ENCODE measurements around the gene GPRIN3.
"Not testable (repeated sequence)": the region's sequence is repeated elsewhere in the genome, so short reads cannot be mapped to it uniquely, and the experiment has no call there.

GPRIN3 gene

GRCh38 chr4:89218587-89218986, 89.0 kb downstream of the GPRIN3 start:
- Mint-ChIP-seq H3K36me3 (no peaks in the 10 kb centered on the region), H3K4me3 (no peak overlapping the region), H3K9me3 (no peaks in the 10 kb centered on the region), H3K27ac (no peak overlapping the region), H3K27me3 (no peaks in the 10 kb centered on the region), H3K4me1 (peaks cover 7% of the 10 kb centered on the region)
- ATAC-seq (ENCODE audit: low read depth) (no peak), DNase-seq (ENCODE audit: low spot score in 2 of 2) (no peak)

DNA sequence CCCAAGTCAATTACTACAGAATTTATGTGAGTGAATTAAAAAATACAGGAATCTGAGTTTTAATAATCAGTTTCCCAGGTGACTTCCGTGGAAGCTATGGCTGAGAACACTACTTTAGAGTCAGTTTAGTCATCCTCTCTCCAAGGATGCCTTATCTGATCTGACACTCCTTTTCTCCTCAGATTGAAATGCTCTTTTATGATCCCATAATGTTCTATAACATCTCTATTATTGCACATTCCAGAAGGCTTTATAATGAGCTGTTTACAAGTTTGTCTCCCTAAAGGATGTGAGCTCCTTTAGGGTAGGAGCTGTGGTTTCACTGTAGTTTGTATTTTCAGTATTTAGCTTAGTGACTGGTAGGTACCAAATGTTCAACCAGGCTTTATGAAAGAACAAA, 90.0 kb downstream of the GPRIN3 start:
- H3K4me1 Mint-ChIP-seq, result peaks cover 7% of the 10 kb centered on the region

DNA sequence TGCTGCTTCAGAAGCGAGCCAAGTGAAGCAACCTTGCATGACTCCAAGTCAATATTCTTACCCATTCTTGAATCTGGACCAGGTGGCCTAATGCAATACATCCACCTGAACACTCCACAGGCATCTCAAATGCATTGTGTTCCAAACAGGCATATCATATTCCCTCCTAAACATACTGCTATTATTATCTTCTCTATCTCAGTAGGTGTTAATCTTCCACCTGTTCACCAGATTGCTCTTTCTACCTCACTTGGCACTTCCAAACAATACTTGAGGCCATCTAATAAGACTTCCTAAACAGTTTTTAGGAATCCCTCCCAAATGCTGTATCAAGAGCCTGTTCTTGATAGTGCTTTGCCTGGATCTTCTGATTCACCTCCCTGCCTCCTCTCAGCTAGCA, 90.7 kb downstream of the GPRIN3 start:
- no peak for ATAC-seq (ENCODE audit: low read depth)
- Mint-ChIP-seq H3K9me3 (no peaks in the 10 kb centered on the region), H3K27me3 (no peaks in the 10 kb centered on the region), H3K4me3 (no peak overlapping the region), H3K36me3 (no peaks in the 10 kb centered on the region), H3K27ac (no peak overlapping the region), H3K4me1 (peaks cover 7% of the 10 kb centered on the region)
- DNase-seq (ENCODE audit: low spot score in 2 of 2), result no peak

More for the DNA sequence above, 90.0 kb downstream of the GPRIN3 start:
- ATAC-seq (ENCODE audit: low read depth) (no peak), DNase-seq (ENCODE audit: low spot score in 2 of 2) (no peak)
- Mint-ChIP-seq H3K27me3 (no peaks in the 10 kb centered on the region), H3K27ac (no peak overlapping the region), H3K9me3 (no peaks in the 10 kb centered on the region), H3K36me3 (no peaks in the 10 kb centered on the region), H3K4me3 (no peak overlapping the region)

GRCh38 chr4:89216422-89216821, 91.2 kb downstream of the GPRIN3 start:
- no peaks in the 10 kb centered on the region for H3K36me3 Mint-ChIP-seq
- no peak overlapping the region for H3K27ac Mint-ChIP-seq
- no peaks in the 10 kb centered on the region for H3K27me3 Mint-ChIP-seq
- no peak overlapping the region for H3K4me3 Mint-ChIP-seq
- ATAC-seq (ENCODE audit: low read depth) (no peak), DNase-seq (ENCODE audit: low spot score in 2 of 2) (no peak)
- no peaks in the 10 kb centered on the region for H3K9me3 Mint-ChIP-seq
- peaks cover 7% of the 10 kb centered on the region for H3K4me1 Mint-ChIP-seq

GRCh38 chr4:89215736-89216135, 91.9 kb downstream of the GPRIN3 start:
- no peak for DNase-seq (ENCODE audit: low spot score in 2 of 2)
- no peak for ATAC-seq (ENCODE audit: low read depth)
- H3K27me3 Mint-ChIP-seq, result no peaks in the 10 kb centered on the region
- peaks cover 7% of the 10 kb centered on the region for H3K4me1 Mint-ChIP-seq
- H3K36me3 Mint-ChIP-seq, result no peaks in the 10 kb centered on the region
- H3K4me3 Mint-ChIP-seq, result no peak overlapping the region
- H3K27ac Mint-ChIP-seq, result no peak overlapping the region
- no peaks in the 10 kb centered on the region for H3K9me3 Mint-ChIP-seq

GRCh38 chr4:89214308-89214707, 93.3 kb downstream of the GPRIN3 start:
- ATAC-seq (ENCODE audit: low read depth) (peak; percentile 56), DNase-seq (ENCODE audit: low spot score in 2 of 2) (no peak)
- Mint-ChIP-seq H3K4me1 (peaks cover 7% of the 10 kb centered on the region), H3K4me3 (no peak overlapping the region), H3K36me3 (no peaks in the 10 kb centered on the region), H3K9me3 (peaks cover 2% of the 10 kb centered on the region), H3K27me3 (no peaks in the 10 kb centered on the region), H3K27ac (peak overlapping the region; percentile 3)

- ATAC-seq (ENCODE audit: low read depth) (no peak), DNase-seq (ENCODE audit: low spot score in 2 of 2) (no peak)
- peaks cover 3% of the 10 kb centered on the region for H3K9me3 Mint-ChIP-seq
- H3K4me3 Mint-ChIP-seq, result no peak overlapping the region
- H3K27me3 Mint-ChIP-seq, result peaks cover 1% of the 10 kb centered on the region
- no peak overlapping the region for H3K27ac Mint-ChIP-seq
- peaks cover 7% of the 10 kb centered on the region for H3K4me1 Mint-ChIP-seq
- H3K36me3 Mint-ChIP-seq, result no peaks in the 10 kb centered on the region
Measured at GRCh38 chr4:89213382-89213701, 94.3 kb downstream of the GPRIN3 start.

DNA sequence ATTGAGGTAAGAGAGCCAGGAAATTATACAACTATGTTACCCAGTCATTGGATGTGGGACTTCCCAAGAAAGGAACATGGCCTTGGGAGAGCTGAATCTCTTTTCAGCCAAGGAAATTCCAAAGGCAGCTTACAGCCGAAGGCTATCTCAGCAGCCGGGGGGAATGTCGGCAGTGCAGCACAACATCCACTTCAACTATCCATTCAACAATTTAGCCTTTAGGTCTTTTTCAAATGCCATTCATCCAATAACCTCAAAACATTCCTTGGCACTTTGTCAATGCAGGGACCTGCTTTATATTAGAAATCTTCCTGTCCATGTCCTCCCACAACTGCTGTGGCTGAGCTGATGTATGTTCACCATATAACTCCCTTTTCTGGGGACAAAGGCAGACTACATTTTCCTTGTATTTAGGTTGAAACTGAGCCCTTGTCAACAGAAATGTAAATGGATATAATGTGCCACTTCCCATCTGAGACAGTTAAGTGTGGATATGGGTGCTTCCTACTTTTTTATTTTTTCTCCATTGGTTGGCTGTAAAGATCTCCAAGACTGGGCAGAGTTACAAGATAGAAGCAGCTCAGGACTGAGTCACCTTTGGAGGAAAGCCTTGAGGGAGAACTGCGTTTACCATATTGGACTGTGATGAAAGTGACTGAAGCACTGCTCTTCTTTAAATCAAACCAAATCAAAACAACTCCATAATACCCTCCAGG, 94.8 kb downstream of the GPRIN3 start:
- DNase-seq (ENCODE audit: low spot score in 2 of 2), result no peak
- no peak for ATAC-seq (ENCODE audit: low read depth)
- Mint-ChIP-seq H3K27me3 (peaks cover 1% of the 10 kb centered on the region), H3K27ac (no peak overlapping the region), H3K4me3 (no peak overlapping the region), H3K9me3 (peaks cover 5% of the 10 kb centered on the region), H3K4me1 (peaks cover 7% of the 10 kb centered on the region), H3K36me3 (no peaks in the 10 kb centered on the region)

GRCh38 chr4:89204624-89205023, 103.0 kb downstream of the GPRIN3 start:
- Mint-ChIP-seq H3K27me3 (peaks cover 11% of the 10 kb centered on the region), H3K4me3 (no peak overlapping the region), H3K9me3 (peaks cover 3% of the 10 kb centered on the region), H3K27ac (no peak overlapping the region), H3K36me3 (peaks cover 2% of the 10 kb centered on the region), H3K4me1 (no peaks in the 10 kb centered on the region)
- DNase-seq (ENCODE audit: low spot score in 2 of 2), result no peak
- no peak for ATAC-seq (ENCODE audit: low read depth)

GRCh38 chr4:89203902-89204301, 103.7 kb downstream of the GPRIN3 start:
- Mint-ChIP-seq H3K4me3 (no peak overlapping the region), H3K9me3 (peaks cover 3% of the 10 kb centered on the region), H3K27me3 (peaks cover 11% of the 10 kb centered on the region), H3K36me3 (peaks cover 2% of the 10 kb centered on the region), H3K27ac (no peak overlapping the region), H3K4me1 (no peaks in the 10 kb centered on the region)
- no peak for ATAC-seq (ENCODE audit: low read depth)
- DNase-seq (ENCODE audit: low spot score in 2 of 2), result no peak

- not testable (repeated sequence) for H3K4me1 Mint-ChIP-seq; DNase-seq (ENCODE audit: low spot score in 2 of 2); ATAC-seq (ENCODE audit: low read depth); H3K27me3 Mint-ChIP-seq; H3K4me3 Mint-ChIP-seq; H3K9me3 Mint-ChIP-seq; H3K27ac Mint-ChIP-seq; H3K36me3 Mint-ChIP-seq
Measured at GRCh38 chr4:89199394-89199793, 108.2 kb downstream of the GPRIN3 start.

GRCh38 chr4:89197920-89198319, 109.7 kb downstream of the GPRIN3 start:
- Mint-ChIP-seq H3K27me3 (peaks cover 6% of the 10 kb centered on the region), H3K4me1 (no peaks in the 10 kb centered on the region), H3K4me3 (no peak overlapping the region), H3K36me3 (peaks cover 2% of the 10 kb centered on the region), H3K27ac (no peak overlapping the region), H3K9me3 (no peaks in the 10 kb centered on the region)
- DNase-seq (ENCODE audit: low spot score in 2 of 2), result no peak
- ATAC-seq (ENCODE audit: low read depth), result no peak

GRCh38 chr4:89196745-89197144, 110.9 kb downstream of the GPRIN3 start:
- peaks cover 2% of the 10 kb centered on the region for H3K36me3 Mint-ChIP-seq
- H3K9me3 Mint-ChIP-seq, result no peaks in the 10 kb centered on the region
- no peak overlapping the region for H3K27ac Mint-ChIP-seq
- H3K4me3 Mint-ChIP-seq, result no peak overlapping the region
- DNase-seq (ENCODE audit: low spot score in 2 of 2) (no peak), ATAC-seq (ENCODE audit: low read depth) (no peak)
- no peaks in the 10 kb centered on the region for H3K4me1 Mint-ChIP-seq
- H3K27me3 Mint-ChIP-seq, result peaks cover 5% of the 10 kb centered on the region

GRCh38 chr4:89196056-89196674, 111.4 kb downstream of the GPRIN3 start:
- no peak for ATAC-seq (ENCODE audit: low read depth)
- Mint-ChIP-seq H3K36me3 (no peaks in the 10 kb centered on the region), H3K27me3 (peaks cover 3% of the 10 kb centered on the region), H3K9me3 (no peaks in the 10 kb centered on the region), H3K4me1 (no peaks in the 10 kb centered on the region), H3K27ac (no peak overlapping the region), H3K4me3 (no peak overlapping the region)
- DNase-seq (ENCODE audit: low spot score in 2 of 2), result no peak

GRCh38 chr4:89193843-89194242, 113.8 kb downstream of the GPRIN3 start:
- no peak overlapping the region for H3K4me3 Mint-ChIP-seq
- H3K4me1 Mint-ChIP-seq, result no peaks in the 10 kb centered on the region
- ATAC-seq (ENCODE audit: low read depth) (no peak), DNase-seq (ENCODE audit: low spot score in 2 of 2) (no peak)
- peaks cover 4% of the 10 kb centered on the region for H3K9me3 Mint-ChIP-seq
- H3K27me3 Mint-ChIP-seq, result peaks cover 11% of the 10 kb centered on the region
- H3K27ac Mint-ChIP-seq, result no peak overlapping the region
- H3K36me3 Mint-ChIP-seq, result no peaks in the 10 kb centered on the region
